ENCODE results near the gene FTO.
A peak's percentile ranks its signal among the peaks of the same experiment; 100 is the strongest.

Gene FTO

DNA sequence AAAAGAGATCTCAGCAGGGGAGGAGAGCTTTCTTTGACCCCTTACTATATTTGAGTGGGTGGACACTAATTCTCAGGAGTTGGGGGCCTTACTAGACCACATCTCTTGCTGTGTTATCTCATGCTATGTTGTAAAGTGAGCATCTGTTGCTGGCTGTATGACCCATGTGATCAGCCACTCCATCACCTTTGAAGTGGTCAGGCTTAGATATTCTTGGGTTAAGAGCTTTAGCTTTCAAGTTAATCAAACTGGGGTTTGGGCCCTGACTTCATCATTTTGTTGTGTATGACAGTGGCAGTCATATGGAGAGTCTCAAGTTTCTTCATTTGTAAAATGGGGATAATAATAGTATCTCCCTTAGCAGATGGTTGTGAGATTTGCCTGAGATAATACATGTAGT is 201.1 kb downstream of the FTO start:
- DNase-seq = no peak

DNA sequence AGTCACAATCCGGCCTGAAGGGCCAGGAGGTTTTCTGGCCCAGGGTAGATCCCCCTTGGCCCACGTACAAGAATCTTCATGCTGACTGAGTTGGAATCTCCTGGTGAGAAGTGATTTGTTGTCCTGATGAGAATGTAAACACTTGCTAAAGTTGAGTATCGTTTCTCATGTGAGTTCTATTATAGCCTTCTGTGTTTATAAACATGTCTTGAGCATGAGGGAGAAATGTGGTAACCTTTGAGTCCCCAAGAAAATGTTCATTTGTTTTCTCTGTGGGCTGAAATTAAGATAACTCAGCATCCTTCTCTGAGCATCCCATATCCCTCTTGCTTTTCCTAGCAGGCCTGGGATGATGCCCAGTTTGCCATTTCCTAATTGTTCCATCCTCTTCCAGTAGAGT is 204.8 kb downstream of the FTO start:
- no peak for DNase-seq

DNA sequence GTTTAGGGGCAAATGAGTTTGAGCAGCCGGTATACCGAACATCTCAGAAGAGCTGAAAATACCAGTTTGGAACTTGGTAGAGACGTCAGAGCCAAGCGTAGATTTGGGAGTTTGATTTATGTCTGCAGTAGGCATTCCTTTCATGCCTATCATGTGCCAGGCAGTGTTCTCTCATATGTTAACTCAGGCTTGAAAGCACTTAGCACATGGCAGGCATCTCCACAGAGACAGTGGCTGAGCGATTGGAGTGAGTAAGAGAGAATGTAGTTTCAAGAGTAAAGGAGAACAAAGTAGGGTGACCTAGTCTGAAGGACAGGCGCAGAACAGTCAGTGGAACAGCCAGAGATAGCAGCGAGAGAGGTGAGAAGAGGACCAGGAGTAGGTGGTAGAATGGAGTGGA is 207.0 kb downstream of the FTO start:
- DNase-seq = no peak

DNA sequence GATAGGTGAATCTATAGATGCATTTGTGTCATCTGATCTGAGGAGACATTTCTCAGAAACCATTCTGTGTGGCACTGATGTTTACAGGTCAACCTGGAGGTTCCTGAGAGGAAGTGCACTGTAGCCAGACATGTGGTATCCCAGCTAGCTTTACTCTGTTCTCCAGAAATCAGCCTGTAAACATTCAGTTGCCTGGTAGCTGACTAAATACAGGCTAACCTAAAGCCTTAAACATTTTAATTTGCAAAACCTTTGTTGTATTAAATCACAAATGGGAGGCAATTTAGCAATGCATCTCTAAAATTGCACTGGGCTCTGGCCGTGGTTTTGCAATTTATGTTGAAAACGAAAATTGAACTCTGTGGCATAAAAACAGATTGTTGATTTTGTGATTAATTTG is 207.6 kb downstream of the FTO start:
- peak in 1 of 5 donors; percentile 26 for DNase-seq

DNA sequence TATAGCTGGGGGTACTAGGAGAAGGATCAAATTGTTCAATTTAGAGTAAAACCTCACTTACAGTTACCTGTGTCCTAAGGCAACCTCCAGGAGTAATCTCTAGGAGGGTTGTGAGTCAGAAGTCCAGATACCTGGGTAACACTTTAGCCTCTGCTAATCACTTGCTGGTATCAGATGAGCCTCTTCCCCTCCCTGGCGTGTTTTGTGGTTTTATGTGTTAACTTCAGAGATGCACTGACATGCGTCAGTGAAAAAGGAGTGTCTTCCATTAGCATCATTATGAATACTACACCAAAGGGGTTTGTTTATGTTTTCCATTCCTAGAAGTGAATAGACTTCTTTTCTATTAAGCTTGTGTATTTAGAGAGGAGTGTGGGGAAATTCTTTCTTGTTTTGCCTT is 208.2 kb downstream of the FTO start:
- DNase-seq = peak in 3 of 5 donors; percentile 9 to 75 (median 13)

DNA sequence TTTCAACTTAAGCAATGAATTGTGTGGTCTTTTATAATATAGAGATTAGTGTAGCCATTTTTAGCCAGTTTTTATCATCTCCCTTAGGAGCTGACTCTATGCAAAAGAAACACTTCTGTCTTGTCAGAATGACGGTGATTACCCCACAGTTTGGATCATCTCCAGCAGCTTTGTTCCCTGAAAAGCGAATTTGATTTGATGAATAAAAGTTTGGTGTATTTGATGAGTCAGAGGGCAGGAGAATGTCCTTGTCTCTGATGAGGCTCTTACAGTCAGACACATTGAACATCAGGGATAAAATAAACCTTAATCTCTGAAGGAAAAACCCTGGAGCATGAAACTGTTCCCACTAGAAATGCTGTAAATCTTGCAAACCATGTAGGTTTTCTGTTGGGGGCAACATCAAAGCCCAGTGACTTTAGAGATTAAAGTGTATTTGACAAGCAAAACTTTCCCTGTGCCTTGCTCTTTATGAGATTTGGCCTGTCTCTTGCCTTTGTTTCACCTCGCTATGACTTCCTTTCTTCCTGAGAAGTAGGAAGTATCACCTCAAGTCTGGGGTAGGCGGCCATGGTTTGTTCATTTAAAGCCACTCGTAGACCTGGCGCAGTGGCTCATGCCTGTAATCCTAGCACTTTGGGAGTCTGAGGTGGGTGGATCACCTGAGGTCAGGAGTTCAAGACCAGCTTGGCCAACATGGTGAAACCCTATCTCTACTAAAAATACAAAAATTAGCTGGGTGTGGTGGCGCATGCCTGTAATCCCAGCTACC is 209.3 kb downstream of the FTO start:
- peak in 1 of 5 donors; percentile 13 for DNase-seq

DNA sequence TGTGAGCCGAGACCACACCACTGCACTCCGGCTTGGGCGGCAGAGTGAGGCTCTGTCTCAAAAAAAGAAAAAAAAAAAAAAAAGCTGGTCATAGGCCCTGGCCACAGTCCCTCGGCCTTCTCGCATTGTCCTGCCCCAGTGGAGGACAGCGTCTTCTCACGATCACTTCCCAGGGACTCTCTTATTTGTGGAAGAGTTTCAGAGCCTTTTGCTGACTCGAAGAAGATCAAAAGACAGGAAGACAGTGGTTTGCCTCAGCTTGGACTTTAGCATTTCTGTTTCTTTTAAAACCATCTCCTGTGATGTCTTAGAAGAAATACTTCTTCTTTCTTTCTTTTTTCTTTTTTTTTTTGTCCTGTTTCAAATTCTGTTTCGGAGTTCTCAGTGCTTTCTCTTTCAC is 210.0 kb downstream of the FTO start:
- DNase-seq = peak in 1 of 5 donors; percentile 14

DNA sequence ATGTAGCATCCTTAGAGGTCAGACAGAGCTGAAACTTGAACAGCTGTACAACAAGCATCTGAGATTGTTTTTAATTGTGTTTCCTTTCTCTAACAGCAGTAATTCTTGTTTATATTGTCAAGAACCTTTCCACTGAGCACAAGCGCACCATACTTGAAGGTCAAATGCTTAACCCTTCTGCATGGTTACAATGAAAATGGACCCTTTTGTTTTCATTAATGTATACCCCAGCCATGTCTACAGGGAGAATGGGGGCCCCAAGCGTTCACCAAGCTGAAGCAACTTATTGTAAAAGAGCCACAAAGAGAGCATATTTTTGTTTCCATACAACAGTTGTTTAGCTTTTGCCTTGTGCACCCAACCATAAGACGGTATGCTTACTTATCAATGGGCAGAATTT is 210.8 kb downstream of the FTO start:
- no peak for DNase-seq

DNA sequence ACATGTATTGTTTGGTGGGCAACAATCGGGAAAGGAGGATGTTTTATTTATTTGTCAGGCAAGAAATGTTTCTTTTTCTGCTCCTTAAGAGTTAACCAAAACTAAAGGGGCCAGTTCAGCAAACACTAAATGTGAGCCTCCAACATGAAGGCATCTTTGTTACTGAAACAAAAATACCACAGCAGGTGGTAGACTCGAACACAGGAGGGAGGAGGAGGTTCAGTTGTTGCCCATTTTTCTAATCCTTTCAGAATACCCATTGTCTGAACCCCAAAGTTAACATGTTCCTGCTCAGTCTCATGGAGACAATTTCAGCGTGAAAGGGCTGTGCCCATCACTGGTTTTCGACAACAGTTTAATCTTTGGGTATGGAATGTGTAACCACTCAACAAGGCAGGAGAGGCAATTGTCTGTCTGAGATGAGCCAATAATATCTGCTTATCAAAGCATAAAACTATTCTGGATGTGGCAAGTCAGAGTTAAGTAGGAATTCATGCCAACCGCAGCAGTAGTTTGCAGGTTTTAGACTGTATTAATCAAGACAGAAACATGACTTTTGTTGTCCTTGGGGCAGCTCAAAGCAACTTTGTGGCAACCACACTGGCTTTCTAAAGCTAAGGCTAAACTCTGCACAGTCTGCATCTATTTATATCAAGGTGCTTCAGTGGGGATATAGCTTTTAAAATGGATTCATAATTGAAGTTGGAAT is 211.7 kb downstream of the FTO start:
- no peak for DNase-seq

DNA sequence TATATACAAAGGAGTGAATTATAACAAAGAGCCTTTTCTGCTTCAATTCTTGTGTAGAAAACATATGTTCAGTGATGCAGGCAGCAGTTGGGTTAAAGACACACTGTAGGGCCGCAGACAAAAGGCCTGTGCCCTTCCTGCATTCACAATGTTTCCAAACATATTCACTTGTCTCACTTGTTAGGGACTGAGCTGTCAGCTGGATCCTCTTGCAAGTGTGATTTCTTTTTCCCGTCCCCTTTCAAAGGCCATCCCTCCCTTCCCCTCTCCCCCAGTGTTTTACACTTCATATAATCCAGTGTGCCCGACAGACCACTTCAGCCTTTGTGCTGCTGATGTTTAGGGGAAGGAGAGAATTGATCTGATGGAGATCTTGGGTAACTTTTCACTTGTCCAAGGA is 217.0 kb downstream of the FTO start:
- DNase-seq = no peak

DNA sequence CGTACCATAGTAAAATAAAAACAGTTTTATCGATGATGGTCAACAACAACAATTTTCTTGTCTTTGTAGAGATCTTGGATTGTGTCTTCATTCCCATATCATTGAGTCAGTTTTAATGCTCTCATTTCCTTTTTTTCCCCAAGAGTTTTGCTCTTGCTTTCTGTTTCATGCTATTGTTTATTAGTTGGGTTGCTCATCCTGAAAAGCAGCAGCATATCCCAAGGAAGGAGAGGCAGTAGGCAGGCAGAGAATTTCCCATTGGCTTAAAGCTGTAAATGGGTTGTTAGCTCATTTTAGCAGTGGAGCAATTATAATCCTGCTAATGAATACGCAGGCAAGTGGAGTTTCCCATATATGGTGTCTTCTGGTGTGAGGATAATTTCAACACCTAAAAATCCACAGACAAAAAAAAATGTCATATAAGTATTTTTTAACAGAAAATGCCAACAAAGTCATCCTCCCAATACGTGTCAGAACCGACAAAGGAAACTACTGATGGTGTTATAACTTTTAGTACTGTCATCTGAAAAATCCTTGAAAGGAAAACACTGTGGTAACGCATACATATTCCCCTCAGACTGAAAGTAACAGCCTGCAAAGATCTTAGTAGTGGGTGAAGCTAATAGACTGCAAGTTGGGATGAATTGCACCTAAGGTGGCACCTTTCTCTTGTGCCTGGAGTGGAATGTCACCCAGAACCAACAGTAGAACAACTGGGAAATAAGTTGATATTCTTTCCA is 218.3 kb downstream of the FTO start:
- no peak for DNase-seq

DNA sequence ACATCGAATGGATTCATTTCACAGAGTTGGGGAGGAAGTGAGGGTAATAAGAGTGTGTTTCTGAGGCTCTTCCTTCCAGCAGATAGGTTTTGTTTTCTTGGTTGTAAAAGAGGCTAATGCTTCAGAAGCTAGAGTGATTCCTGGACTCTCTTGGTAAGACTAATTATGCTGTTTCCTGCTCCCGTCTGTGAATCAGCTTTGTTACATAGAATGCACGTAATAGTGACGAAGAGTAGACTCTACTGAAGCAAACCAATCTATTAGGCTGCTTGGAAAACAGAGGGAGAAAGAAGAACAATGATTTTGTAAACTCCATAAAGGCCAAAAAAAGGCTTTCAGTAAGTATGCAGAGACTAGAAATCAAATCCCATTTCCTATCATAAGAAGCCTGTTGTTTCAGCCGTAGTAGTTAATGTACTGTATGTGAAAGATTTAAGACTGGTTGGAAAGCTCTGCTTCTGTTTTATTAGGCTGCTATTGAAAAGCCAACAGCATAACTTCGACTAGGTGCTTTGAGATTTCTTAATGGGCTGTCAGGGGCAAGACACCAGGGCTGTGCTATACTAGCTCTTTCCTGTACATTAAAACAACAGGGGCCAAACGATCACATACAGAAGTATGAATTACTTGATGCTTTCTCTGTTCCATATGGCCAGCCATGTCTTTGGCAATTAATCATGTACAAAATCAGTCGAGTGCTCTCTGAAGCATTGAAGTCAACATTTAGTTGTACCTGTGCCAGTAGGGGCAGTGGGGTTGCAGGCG is 219.0 kb downstream of the FTO start:
- no peak for DNase-seq

DNA sequence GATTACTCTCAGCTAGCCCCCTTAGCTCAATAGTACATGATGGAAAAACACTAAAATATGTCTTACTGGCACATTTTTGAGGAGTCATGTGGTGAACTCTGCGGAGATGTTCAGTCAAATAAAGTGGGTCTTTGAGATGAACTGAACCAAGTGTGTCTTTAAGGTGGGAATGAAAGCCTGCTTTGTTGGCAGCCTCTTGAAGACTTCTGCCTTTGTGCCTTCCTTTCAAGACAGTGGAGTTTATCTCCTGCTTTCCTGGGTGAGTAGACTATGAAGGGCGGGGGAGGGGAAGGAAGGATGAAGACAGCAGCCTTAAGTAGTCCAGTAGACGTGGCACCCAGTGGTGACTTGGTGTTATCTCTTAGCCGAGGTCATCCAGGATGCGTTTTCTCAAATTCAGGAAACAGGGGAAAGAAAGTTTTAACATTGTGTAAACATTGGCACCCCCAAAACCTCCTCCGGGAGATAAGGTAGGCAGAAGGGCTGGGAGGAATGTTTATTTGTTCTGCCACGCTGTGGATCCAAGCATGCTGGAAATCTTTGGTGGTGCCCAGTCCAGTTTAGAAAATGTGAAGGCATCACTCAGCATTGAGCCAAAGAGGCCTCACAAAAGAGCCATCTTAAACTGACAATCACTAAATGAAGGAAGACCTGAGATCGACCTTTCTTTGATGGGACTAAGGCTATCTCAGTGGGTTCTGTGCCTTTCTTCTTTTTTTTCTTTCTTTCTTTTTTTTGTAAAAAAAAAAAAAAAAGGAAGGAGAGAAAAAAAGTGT is 220.6 kb downstream of the FTO start:
- DNase-seq = no peak

DNA sequence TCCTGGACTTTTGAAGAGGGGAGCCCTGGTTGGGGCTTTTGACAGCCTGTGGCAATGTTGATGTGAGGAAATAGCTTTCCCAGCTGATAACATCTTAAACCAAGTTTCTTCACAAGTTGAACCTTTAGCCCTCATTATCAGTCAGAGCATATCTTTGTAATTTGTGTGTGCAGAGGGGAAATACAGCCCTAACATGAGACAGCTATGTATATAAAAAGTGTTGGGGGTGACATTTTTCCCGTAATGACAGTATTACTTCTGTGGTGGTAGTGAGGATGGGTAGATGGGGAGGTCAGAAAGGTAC is 221.1 kb downstream of the FTO start:
- DNase-seq = no peak

DNA sequence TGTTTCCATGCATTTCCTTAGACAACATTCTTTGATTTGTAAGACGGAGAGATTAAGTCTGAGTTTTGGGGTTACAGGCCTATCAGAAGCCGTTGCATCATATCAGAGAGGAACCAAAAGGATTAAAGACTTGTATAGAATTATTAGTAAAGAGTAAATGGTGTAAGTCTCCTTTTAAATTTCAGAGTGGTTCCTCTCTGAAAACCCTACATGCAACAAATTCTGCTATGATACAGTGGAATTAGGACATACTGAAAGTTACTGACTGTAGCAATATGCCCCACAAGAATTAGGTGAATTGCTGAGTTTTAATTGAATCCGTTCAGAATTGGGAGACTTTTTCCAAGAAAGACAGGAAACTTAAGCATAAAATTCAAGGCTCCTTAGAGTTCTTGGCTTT is 221.6 kb downstream of the FTO start:
- DNase-seq = no peak

DNA sequence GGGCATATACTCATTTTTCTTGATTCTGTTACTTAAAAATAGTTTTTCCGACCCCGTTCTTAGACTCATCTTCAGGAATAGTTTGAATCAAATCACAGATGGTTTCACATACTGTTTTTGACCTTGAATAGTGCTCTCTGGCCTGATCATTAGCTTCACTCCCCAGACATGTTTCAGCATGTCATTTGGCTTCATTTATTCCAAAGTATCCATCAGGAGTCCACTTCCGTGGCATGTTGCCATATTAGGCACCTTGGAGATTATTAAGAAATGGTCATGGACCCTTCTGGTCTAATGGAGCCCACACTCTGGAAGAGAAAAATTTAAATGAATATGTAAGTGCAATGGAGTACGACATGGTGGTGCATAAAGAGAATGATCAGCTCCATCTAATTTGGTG is 222.3 kb downstream of the FTO start:
- DNase-seq = no peak

DNA sequence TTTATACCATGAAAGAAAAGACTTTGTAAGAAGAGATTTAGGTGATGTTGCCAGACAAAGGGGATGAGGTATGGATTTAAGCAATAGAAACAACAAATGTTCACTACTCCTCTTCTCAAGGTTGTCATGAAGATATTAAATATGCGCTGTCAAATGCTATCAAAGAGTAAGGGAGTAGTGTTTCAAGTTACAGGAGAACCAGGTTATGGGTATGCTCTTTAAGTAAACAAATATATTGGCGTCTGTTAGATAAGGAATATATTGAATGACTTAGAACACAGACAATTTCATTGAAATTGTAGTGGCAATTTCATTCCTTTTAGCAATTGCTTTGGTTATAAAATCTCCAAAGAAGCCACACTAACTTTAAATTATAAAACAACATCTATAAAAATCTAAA is 229.0 kb downstream of the FTO start:
- no peak for DNase-seq

DNA sequence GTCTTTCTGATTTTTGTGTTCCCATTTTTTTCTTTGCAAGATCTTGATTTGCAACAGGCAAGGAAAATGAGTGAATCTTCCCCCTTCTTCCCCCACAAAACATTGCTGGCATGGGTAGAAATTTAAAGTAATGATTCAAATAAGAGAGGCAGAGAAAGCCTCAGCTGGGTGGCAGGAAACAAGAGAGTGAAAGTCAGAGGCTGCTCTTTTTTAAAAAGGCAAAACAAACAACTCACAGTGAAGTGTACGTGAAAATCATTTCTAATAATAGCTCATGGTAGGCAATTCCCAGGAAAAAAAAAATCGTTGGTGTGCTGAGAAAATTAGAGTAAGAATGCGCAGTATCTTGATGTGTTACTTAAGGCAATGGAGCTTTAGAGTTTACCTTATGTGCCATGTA is 229.5 kb downstream of the FTO start:
- DNase-seq = no peak

DNA sequence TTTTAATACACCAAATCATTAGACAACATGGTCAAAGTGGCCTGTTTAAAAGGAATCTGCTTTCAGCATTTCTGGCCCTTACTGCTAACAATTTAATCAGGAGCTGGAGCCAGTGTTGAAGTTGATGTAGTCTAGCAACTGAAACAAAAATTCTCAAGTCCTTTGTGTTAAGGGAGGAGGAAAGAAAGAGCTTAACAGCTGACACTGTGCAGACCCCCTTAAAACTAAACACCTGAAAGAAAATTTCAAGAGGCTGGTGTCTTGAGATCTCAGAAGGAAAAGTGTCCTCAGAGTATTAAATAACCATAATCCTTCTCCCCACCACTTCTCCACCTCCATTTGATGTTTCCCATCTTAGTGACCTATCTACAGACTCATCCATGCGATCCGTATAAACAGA is 232.1 kb downstream of the FTO start:
- no peak for DNase-seq

DNA sequence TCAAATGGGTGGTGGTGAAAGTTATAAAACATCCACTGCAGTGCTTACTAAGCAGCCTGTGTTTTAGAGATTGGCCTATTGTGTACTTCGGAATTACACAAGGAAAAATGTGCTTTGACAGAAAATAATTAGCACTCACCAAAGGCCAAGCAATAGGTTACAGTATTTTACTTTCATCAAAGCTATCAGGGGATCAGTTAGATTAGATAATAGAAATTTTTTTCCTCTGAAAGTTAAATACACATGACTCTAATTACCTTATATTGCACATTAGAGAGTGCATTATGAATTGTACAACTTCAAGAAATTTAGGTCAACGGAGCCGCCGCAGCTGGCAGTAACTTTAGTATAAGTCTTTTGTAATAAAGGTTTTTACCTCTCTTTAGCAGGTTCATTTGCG is 232.6 kb downstream of the FTO start:
- no peak for DNase-seq

DNA sequence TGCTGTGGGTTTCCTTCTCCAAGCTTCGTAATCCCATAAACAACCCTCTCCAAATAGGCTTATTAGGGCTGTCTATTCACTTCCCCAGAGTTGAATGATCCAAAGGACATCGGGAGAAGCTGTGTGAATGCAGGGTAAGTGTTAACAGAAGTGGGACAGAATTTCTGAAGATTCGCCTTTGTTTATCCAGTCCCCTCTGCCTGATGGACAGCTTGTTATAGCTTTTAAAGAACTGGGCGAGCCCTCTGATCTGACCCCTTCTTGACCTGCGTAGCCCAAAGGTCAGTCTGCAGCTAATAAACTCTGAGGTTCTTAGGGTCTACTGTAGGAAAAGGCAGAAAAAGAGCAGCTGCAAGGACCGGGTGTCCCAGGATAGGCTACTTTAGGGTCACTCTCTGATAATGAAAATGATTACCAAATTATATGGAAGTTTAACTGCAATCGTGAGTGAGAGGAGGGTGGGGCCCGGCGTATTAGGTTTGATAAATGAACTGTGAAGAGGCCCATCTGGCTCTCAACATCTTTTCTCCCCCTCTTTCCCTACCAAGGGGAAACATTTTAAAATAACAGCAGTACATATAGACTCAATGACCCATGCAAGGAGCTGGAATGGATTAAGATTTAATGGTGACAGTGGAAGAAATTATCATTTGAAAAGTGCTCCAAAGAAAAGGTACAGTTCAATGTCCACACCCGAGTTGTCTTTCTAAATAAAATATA is 233.4 kb downstream of the FTO start:
- no peak for DNase-seq

DNA sequence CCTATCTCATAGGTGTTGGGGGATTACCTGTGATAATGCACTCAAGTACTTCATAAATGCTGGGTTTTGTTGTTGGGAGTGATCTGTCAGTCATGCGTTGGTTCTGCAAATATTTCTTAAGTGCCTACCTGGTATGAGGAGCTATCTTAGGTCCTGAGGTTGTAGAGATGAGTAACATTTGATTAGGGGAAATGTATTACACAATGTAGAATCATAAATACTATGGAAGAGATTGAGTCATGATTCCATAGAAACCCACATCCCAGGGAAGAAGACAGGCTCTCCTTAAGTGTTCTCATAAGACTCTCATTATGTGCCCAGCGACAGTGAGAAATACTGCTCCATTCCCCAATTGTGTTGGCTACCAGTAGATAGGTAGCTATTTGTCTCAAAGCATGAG is 240.1 kb downstream of the FTO start:
- no peak for DNase-seq

All from T-helper 1 cell (primary cell).